Activated T-cell treated with anti-CD3 and anti-CD28 coated beads, Interleukin-2, amount 50 U/mL, for 4 hours (primary cell): ENCODE data around the gene DAP3. TPM values are rescaled to one million over a fixed set of nuclear protein-coding genes. Genes with fewer than 3 reads are reported as not detected.
"Not testable (repeated sequence)": the region's sequence is repeated elsewhere in the genome, so short reads cannot be mapped to it uniquely, and the experiment has no call there.

Experiments
- ATAC-seq, 2 donors: fragments of 200-7000 bp; cut with Tn5 transposase; one replicate each; pipeline ENCODE4 v1.10.0; 2021
- DNase-seq: peaks from one replicate; pipeline ENCODE4 v3.0.0-alpha.2; 2020
- H3K27me3 Mint-ChIP-seq: one replicate; pipeline ENCODE4 v1.8.0; 2021; ENCODE audit warnings: low read depth, mixed read lengths
- H3K36me3 Mint-ChIP-seq: one replicate; pipeline ENCODE4 v1.8.0; 2022; ENCODE audit warnings: mixed read lengths; ENCODE audit not compliant: insufficient read depth
- H3K4me1 Mint-ChIP-seq: one replicate; pipeline ENCODE4 v1.8.0; 2021; ENCODE audit warnings: low read depth, mixed read lengths
- H3K4me3 Mint-ChIP-seq: one replicate; pipeline ENCODE4 v1.8.0; 2021; ENCODE audit warnings: mild to moderate bottlenecking, moderate library complexity, mixed read lengths
- H3K9me3 Mint-ChIP-seq: one replicate; pipeline ENCODE4 v1.8.0; 2021; ENCODE audit warnings: mixed read lengths
- total RNA-seq, 3 donors: library from RNA; stranded (reverse); gene quantifications; one replicate each; pipeline ENCODE4 v1.2.1, GENCODE V29; 2021

Gene DAP3
- total RNA-seq, 3 donors from 2014 or later, result 194 to 197 (median 196) TPM

- ATAC-seq, result no peak
- Mint-ChIP-seq H3K9me3 (no peaks in the 10 kb centered on the region), H3K4me1 (peaks cover 63% of the 10 kb centered on the region), H3K27me3 (no peaks in the 10 kb centered on the region), H3K4me3 (no peak overlapping the region), H3K36me3 (peaks cover 26% of the 10 kb centered on the region)
- no peak for DNase-seq
Measured at GRCh38 chr1:155697046-155697445, 8.2 kb downstream of the DAP3 start.

GRCh38 chr1:155697616-155698015 lies 8.7 kb downstream of the DAP3 start:
- DNase-seq, H3K4me3 Mint-ChIP-seq, H3K9me3 Mint-ChIP-seq, H3K27me3 Mint-ChIP-seq, ATAC-seq: not testable (repeated sequence)
- H3K36me3 Mint-ChIP-seq, result peaks cover 22% of the 10 kb centered on the region
- peaks cover 61% of the 10 kb centered on the region for H3K4me1 Mint-ChIP-seq

- H3K4me1 Mint-ChIP-seq, result peaks cover 57% of the 10 kb centered on the region
- ATAC-seq, result no peak
- peaks cover 19% of the 10 kb centered on the region for H3K36me3 Mint-ChIP-seq
Measured at GRCh38 chr1:155698382-155699038, 9.6 kb downstream of the DAP3 start.

GRCh38 chr1:155699062-155699461 lies 10.2 kb downstream of the DAP3 start:
- Mint-ChIP-seq H3K4me1 (peaks cover 52% of the 10 kb centered on the region), H3K36me3 (peaks cover 19% of the 10 kb centered on the region)
- H3K9me3 Mint-ChIP-seq, ATAC-seq, H3K4me3 Mint-ChIP-seq, H3K27me3 Mint-ChIP-seq, DNase-seq: not testable (repeated sequence)

More at GRCh38 chr1:155698382-155699038, 9.6 kb downstream of the DAP3 start:
- H3K27me3 Mint-ChIP-seq, result no peaks in the 10 kb centered on the region
- DNase-seq, result no peak
- H3K4me3 Mint-ChIP-seq, result no peak overlapping the region
- H3K9me3 Mint-ChIP-seq, result no peaks in the 10 kb centered on the region

GRCh38 chr1:155701675-155702074 lies 12.8 kb downstream of the DAP3 start:
- H3K4me3 Mint-ChIP-seq, DNase-seq, ATAC-seq, H3K9me3 Mint-ChIP-seq, H3K27me3 Mint-ChIP-seq: not testable (repeated sequence)
- peaks cover 16% of the 10 kb centered on the region for H3K36me3 Mint-ChIP-seq
- peaks cover 34% of the 10 kb centered on the region for H3K4me1 Mint-ChIP-seq

- Mint-ChIP-seq H3K36me3 (peaks cover 14% of the 10 kb centered on the region), H3K4me3 (no peak overlapping the region), H3K9me3 (no peaks in the 10 kb centered on the region), H3K4me1 (peaks cover 27% of the 10 kb centered on the region), H3K27me3 (no peaks in the 10 kb centered on the region)
- ATAC-seq (no peak), DNase-seq (no peak)
Measured at GRCh38 chr1:155703216-155703615, 14.3 kb downstream of the DAP3 start.

- not testable (repeated sequence) for H3K36me3 Mint-ChIP-seq, H3K9me3 Mint-ChIP-seq, DNase-seq, H3K4me3 Mint-ChIP-seq, H3K27me3 Mint-ChIP-seq
- ATAC-seq, result peak in 1 of 2 donors; percentile 35
- peaks cover 21% of the 10 kb centered on the region for H3K4me1 Mint-ChIP-seq
Measured at GRCh38 chr1:155704414-155704813, 15.5 kb downstream of the DAP3 start.

GRCh38 chr1:155706139-155706538 lies 17.2 kb downstream of the DAP3 start:
- DNase-seq (no peak), ATAC-seq (no peak)
- Mint-ChIP-seq H3K27me3 (no peaks in the 10 kb centered on the region), H3K9me3 (no peaks in the 10 kb centered on the region), H3K4me3 (no peak overlapping the region), H3K4me1 (peaks cover 19% of the 10 kb centered on the region), H3K36me3 (peaks cover 8% of the 10 kb centered on the region)

GRCh38 chr1:155709391-155709790 lies 20.5 kb downstream of the DAP3 start:
- H3K9me3 Mint-ChIP-seq, result no peaks in the 10 kb centered on the region
- no peak for DNase-seq
- H3K27me3 Mint-ChIP-seq, result no peaks in the 10 kb centered on the region
- no peak overlapping the region for H3K4me3 Mint-ChIP-seq
- H3K4me1 Mint-ChIP-seq, result peaks cover 8% of the 10 kb centered on the region
- no peak for ATAC-seq
- H3K36me3 Mint-ChIP-seq, result peaks cover 21% of the 10 kb centered on the region

GRCh38 chr1:155711457-155711856 lies 22.6 kb downstream of the DAP3 start:
- not testable (repeated sequence) for H3K27me3 Mint-ChIP-seq, DNase-seq, H3K4me3 Mint-ChIP-seq, H3K9me3 Mint-ChIP-seq, ATAC-seq, H3K4me1 Mint-ChIP-seq
- peaks cover 22% of the 10 kb centered on the region for H3K36me3 Mint-ChIP-seq

- not testable (repeated sequence) for ATAC-seq, H3K9me3 Mint-ChIP-seq, H3K4me3 Mint-ChIP-seq, DNase-seq, H3K4me1 Mint-ChIP-seq, H3K27me3 Mint-ChIP-seq
- H3K36me3 Mint-ChIP-seq, result peaks cover 20% of the 10 kb centered on the region
Measured at GRCh38 chr1:155712636-155713035, 23.7 kb downstream of the DAP3 start.

- DNase-seq (no peak), ATAC-seq (no peak)
- Mint-ChIP-seq H3K9me3 (no peaks in the 10 kb centered on the region), H3K36me3 (peaks cover 19% of the 10 kb centered on the region), H3K27me3 (no peaks in the 10 kb centered on the region), H3K4me3 (no peak overlapping the region), H3K4me1 (peaks cover 6% of the 10 kb centered on the region)
Measured at GRCh38 chr1:155713075-155713474, 24.2 kb downstream of the DAP3 start.

GRCh38 chr1:155715056-155715455 lies 26.2 kb downstream of the DAP3 start:
- H3K4me1 Mint-ChIP-seq, DNase-seq, H3K9me3 Mint-ChIP-seq, ATAC-seq, H3K4me3 Mint-ChIP-seq, H3K27me3 Mint-ChIP-seq: not testable (repeated sequence)
- H3K36me3 Mint-ChIP-seq, result peaks cover 16% of the 10 kb centered on the region

GRCh38 chr1:155715777-155716176 lies 26.9 kb downstream of the DAP3 start:
- peaks cover 16% of the 10 kb centered on the region for H3K36me3 Mint-ChIP-seq
- ATAC-seq (no peak), DNase-seq (no peak)
- peaks cover 5% of the 10 kb centered on the region for H3K4me1 Mint-ChIP-seq
- H3K27me3 Mint-ChIP-seq, result no peaks in the 10 kb centered on the region
- no peaks in the 10 kb centered on the region for H3K9me3 Mint-ChIP-seq
- H3K4me3 Mint-ChIP-seq, result no peak overlapping the region

- Mint-ChIP-seq H3K27me3 (no peaks in the 10 kb centered on the region), H3K4me1 (peaks cover 5% of the 10 kb centered on the region), H3K36me3 (peaks cover 16% of the 10 kb centered on the region), H3K9me3 (no peaks in the 10 kb centered on the region), H3K4me3 (no peak overlapping the region)
- DNase-seq (no peak), ATAC-seq (no peak)
Measured at GRCh38 chr1:155717041-155717440, 28.1 kb downstream of the DAP3 start.
